HG03460 (cell line): Measurements from ENCODE around the gene DIP2C.
"Not testable (repeated sequence)": the region's sequence is repeated elsewhere in the genome, so short reads cannot be mapped to it uniquely, and the experiment has no call there.

Experiments
- ATAC-seq: cut with Tn5 transposase; IDR thresholded peaks from one replicate; pipeline ENCODE4 v1.9.1; 2021; ENCODE audit not compliant: unreplicated experiment

The DIP2C gene

GRCh38 chr10:661597-662222, 27.8 kb downstream of the DIP2C start:
- ATAC-seq, result no peak

GRCh38 chr10:660970-661596, 28.4 kb downstream of the DIP2C start:
- ATAC-seq, result no peak

- no peak for ATAC-seq
Measured at GRCh38 chr10:660413-660969, 29.0 kb downstream of the DIP2C start.

- ATAC-seq, result no peak
Measured at GRCh38 chr10:659688-660141, 29.8 kb downstream of the DIP2C start.

GRCh38 chr10:657816-658350, 31.6 kb downstream of the DIP2C start:
- not testable (repeated sequence) for ATAC-seq

GRCh38 chr10:656883-657282, 32.6 kb downstream of the DIP2C start:
- ATAC-seq, result no peak

GRCh38 chr10:655184-655583, 34.3 kb downstream of the DIP2C start:
- no peak for ATAC-seq

GRCh38 chr10:654647-654996, 34.8 kb downstream of the DIP2C start:
- no peak for ATAC-seq

GRCh38 chr10:653991-654646, 35.3 kb downstream of the DIP2C start:
- ATAC-seq, result no peak

- not testable (repeated sequence) for ATAC-seq
Measured at GRCh38 chr10:652832-653459, 36.5 kb downstream of the DIP2C start.

- ATAC-seq, result no peak
Measured at GRCh38 chr10:652233-652632, 37.2 kb downstream of the DIP2C start.

- ATAC-seq, result no peak
Measured at GRCh38 chr10:651692-652091, 37.8 kb downstream of the DIP2C start.

GRCh38 chr10:650886-651615, 38.4 kb downstream of the DIP2C start:
- no peak for ATAC-seq

GRCh38 chr10:650441-650851, 39.0 kb downstream of the DIP2C start:
- ATAC-seq, result no peak

- ATAC-seq, result no peak
Measured at GRCh38 chr10:649798-650440, 39.5 kb downstream of the DIP2C start.

GRCh38 chr10:649445-649797, 40.0 kb downstream of the DIP2C start:
- ATAC-seq, result no peak

GRCh38 chr10:647019-647418, 42.4 kb downstream of the DIP2C start:
- ATAC-seq, result not testable (repeated sequence)

GRCh38 chr10:646118-646524, 43.3 kb downstream of the DIP2C start:
- ATAC-seq, result no peak

- ATAC-seq, result no peak
Measured at GRCh38 chr10:644943-645334, 44.5 kb downstream of the DIP2C start.
